Naive thymus-derived CD4-positive, alpha-beta T cell (primary cell): ENCODE results near the gene LRRC31. TPM values are rescaled to one million over a fixed set of nuclear protein-coding genes. Genes with fewer than 3 reads are reported as not detected.

ENCODE experiments used
- ATAC-seq: fragments of 150-1000 bp; cut with Tn5 transposase; 2 replicates; pipeline ENCODE4 v1.10.0; 2021; ENCODE audit warnings: mild to moderate bottlenecking, moderate library complexity
- CTCF ChIA-PET: fragments of 350-600 bp; sonication (Branson Sonifier 250); formaldehyde crosslinking; loops from one replicate; lab custom pipeline; 2021; ENCODE audit warnings: antibody characterized with exemption; lab: Charles Lee
- POLR2A ChIA-PET: fragments of 350-600 bp; sonication (Branson Sonifier 250); formaldehyde crosslinking; loops from one replicate; lab custom pipeline; 2021; ENCODE audit warnings: antibody characterized with exemption, inconsistent platforms; lab: Charles Lee
- DNase-seq, 9 donors: peaks; one replicate each; pipeline versions ENCODE4 v3.0.0 to v3.0.0-alpha.2; 2020 to 2022; ENCODE audit warnings: mixed read lengths in 1 of 9
- H3K27ac ChIP-seq: one replicate; pipeline ENCODE4 v1.7.0; 2013; ENCODE audit warnings: mild to moderate bottlenecking, low read depth, low read length, moderate library complexity
- H3K27me3 ChIP-seq, 2 donors: one replicate each; pipeline ENCODE4 v1.7.0; 2013; ENCODE audit warnings: low read length in 2 of 2, mild to moderate bottlenecking in 2 of 2, moderate library complexity in 2 of 2; ENCODE audit not compliant: control insufficient read depth in 2 of 2, insufficient read depth in 2 of 2
- H3K36me3 ChIP-seq, 3 experiments: 1 replicate in 2 of 3; 2 replicates in 1 of 3; pipeline ENCODE4 v1.7.0; 2013; ENCODE audit warnings: low read length in 3 of 3, mild to moderate bottlenecking in 3 of 3, moderate library complexity in 1 of 3; ENCODE audit not compliant: insufficient read depth in 3 of 3, control insufficient read depth in 2 of 3
- H3K4me1 ChIP-seq, 2 donors: one replicate each; pipeline ENCODE4 v1.7.0; 2013; ENCODE audit warnings: low read length in 2 of 2, mild to moderate bottlenecking in 2 of 2, moderate library complexity in 1 of 2; ENCODE audit not compliant: control insufficient read depth in 2 of 2, insufficient read depth in 2 of 2
- H3K4me3 ChIP-seq: 2 replicates; pipeline ENCODE4 v1.7.0; 2013; ENCODE audit warnings: mild to moderate bottlenecking, low read length
- H3K9me3 ChIP-seq, 3 experiments: 1 replicate in 2 of 3; 2 replicates in 1 of 3; pipeline ENCODE4 v1.7.0; 2013; ENCODE audit warnings: low read length in 3 of 3; ENCODE audit not compliant: control insufficient read depth in 2 of 3
- H3K27ac Mint-ChIP-seq, 9 donors: one replicate each; pipeline ENCODE4 v1.8.0; 2020 to 2022; ENCODE audit warnings: mixed read lengths in 9 of 9, mild to moderate bottlenecking in 8 of 9, moderate library complexity in 5 of 9, inconsistent platforms in 2 of 9
- H3K27me3 Mint-ChIP-seq, 5 donors: one replicate each; pipeline ENCODE4 v1.8.0; 2021 to 2022; ENCODE audit warnings: mixed read lengths in 5 of 5, mild to moderate bottlenecking in 1 of 5
- H3K36me3 Mint-ChIP-seq, 5 donors: one replicate each; pipeline ENCODE4 v1.8.0; 2020 to 2022; ENCODE audit warnings: mixed read lengths in 5 of 5, mild to moderate bottlenecking in 3 of 5, inconsistent platforms in 1 of 5
- H3K4me1 Mint-ChIP-seq, 7 donors: one replicate each; pipeline ENCODE4 v1.8.0; 2020 to 2022; ENCODE audit warnings: mixed read lengths in 7 of 7, mild to moderate bottlenecking in 3 of 7, inconsistent platforms in 1 of 7
- H3K4me3 Mint-ChIP-seq, 10 donors: one replicate each; pipeline ENCODE4 v1.8.0; 2020 to 2022; ENCODE audit warnings: mild to moderate bottlenecking in 10 of 10, mixed read lengths in 10 of 10, moderate library complexity in 6 of 10, inconsistent platforms in 2 of 10
- H3K9me3 Mint-ChIP-seq, 11 donors: one replicate each; pipeline ENCODE4 v1.8.0; 2020 to 2022; ENCODE audit warnings: mixed read lengths in 11 of 11, mild to moderate bottlenecking in 4 of 11, inconsistent platforms in 1 of 11, moderate library complexity in 1 of 11
- intact Hi-C, 2 donors: fragments of 100-400 bp; cut with micrococcal nuclease; formaldehyde crosslinking; loops; one replicate each; pipeline ENCODE4 v1.15.1; 2023
- polyA plus RNA-seq, 2 donors: library from polyadenylated mRNA; unstranded; fragments of 300-500 nt; fragmentation: Illumina TruSeq; gene quantifications; one replicate each; pipeline ENCODE4 v1.2.3, GENCODE V29; 2021
- total RNA-seq, 6 experiments: library from RNA in 5 of 6; stranded (reverse) in 5 of 6; gene quantifications; 1 replicate in 5 of 6; 2 replicates in 1 of 6; pipeline ENCODE4 v1.2.3 and lab custom pipeline; 2021 to 2026

LRRC31 gene
- total and polyA plus RNA-seq, 7 experiments from 2014 or later: not detected

DNA sequence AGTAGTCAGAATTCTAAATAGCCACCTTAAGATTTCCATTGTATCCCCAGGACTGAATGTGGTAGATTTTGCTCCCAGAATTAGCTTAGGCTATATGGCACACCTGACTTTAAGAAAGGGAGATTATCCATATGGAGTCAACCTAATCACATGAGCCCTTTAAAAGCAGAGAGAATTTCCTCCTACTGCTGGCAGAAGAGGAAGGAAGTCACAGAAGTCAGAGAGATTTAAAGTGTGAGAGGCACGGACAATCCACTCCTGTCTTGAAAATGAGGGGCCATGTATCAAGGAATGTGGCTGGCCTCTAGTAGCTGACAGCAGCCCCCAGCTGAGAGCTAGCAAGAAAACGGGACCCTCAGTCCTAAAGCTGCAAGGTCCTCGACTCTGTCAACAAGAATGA, 26.8 kb downstream of the LRRC31 start:
- Mint-ChIP-seq H3K9me3 (no peaks in the 10 kb centered on the region), H3K27me3 (peaks cover 6 to 28% (median 13%) of the 10 kb centered on the region in 5 donors), H3K36me3 (peaks cover 0 to 3% (median 0%) of the 10 kb centered on the region in 5 donors), H3K27ac (no peak overlapping the region), H3K4me3 (no peak overlapping the region), H3K4me1 (peaks cover 0 to 4% (median 0%) of the 10 kb centered on the region in 7 donors)
- ATAC-seq (no peak), DNase-seq (no peak)
- H3K4me3 ChIP-seq: no peak overlapping the region
- no peaks in the 10 kb centered on the region for H3K9me3 ChIP-seq
- intact Hi-C loops: no loop called here
- ChIA-PET CTCF (interaction anchor here (0.9 kb wide), 1 partner anchor 82 kb away, joined by 3 read pairs; no protein-coding TSS in a partner anchor), POLR2A (no interaction called here)
- H3K27ac ChIP-seq: no peak overlapping the region
- no peaks in the 10 kb centered on the region for H3K4me1 ChIP-seq
- H3K27me3 ChIP-seq: no peaks in the 10 kb centered on the region
- no peaks in the 10 kb centered on the region for H3K36me3 ChIP-seq

DNA sequence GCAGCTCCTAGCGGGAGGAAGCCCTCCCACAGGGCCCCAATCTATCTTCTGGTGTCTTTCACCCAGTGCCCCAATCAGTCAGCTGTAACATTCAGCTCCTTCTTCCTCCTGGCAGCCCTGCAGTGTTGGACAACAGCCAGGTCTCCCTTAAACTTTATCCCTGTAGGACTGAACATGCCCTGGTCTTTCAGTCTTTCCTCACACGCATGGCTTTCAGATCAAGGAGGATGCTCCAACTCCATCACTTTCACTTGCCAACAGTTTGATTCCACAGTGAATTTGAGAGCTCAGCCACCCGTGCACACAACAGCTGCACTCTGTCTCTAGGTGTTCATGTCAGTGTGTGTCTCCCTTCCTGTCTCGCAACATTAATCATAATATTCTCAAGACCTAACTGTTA, 28.6 kb downstream of the LRRC31 start:
- Histone ChIP-seq H3K4me3 (no peak overlapping the region), H3K27ac (no peak overlapping the region), H3K36me3 (no peaks in the 10 kb centered on the region), H3K4me1 (no peaks in the 10 kb centered on the region), H3K9me3 (no peaks in the 10 kb centered on the region), H3K27me3 (no peaks in the 10 kb centered on the region)
- no peaks in the 10 kb centered on the region for H3K9me3 Mint-ChIP-seq
- ChIA-PET CTCF (interaction anchor here (0.6 kb wide), 1 partner anchor 131 kb away, joined by 3 read pairs; no protein-coding TSS in a partner anchor), POLR2A (no interaction called here)
- H3K4me3 Mint-ChIP-seq: no peak overlapping the region
- H3K27ac Mint-ChIP-seq: no peak overlapping the region
- peaks cover 0 to 4% (median 0%) of the 10 kb centered on the region in 7 donors for H3K4me1 Mint-ChIP-seq
- peaks cover 6 to 24% (median 9%) of the 10 kb centered on the region in 5 donors for H3K27me3 Mint-ChIP-seq
- DNase-seq (no peak), ATAC-seq (no peak)
- peaks cover 0 to 3% (median 0%) of the 10 kb centered on the region in 5 donors for H3K36me3 Mint-ChIP-seq
- intact Hi-C loops: no loop called here

DNA sequence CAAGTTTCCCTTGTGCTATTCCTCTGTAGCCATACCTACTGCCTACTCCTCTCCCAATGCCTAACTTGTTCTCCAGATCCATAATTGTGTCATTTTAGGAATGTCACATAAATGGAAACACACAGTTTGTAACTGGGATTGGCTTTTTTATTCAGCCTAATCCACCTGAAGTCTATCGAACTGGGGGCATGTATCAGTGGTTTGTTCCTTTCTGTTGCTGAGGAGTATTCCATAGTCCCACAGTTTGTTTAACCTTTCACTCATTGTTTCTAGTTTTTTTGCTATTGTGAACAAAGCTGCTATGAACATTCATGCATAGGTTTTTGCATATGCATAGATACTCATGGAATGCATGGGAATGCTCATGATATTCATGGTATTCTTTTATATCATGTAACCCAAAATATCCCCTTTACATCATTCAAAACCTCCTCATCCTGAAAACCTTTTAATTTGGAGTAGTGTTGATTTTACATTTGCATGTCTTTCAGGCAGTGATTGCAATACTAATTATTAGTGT, 31.2 kb downstream of the LRRC31 start:
- Histone ChIP-seq H3K4me1 (no peaks in the 10 kb centered on the region), H3K9me3 (no peaks in the 10 kb centered on the region), H3K27me3 (no peaks in the 10 kb centered on the region), H3K4me3 (no peak overlapping the region), H3K27ac (no peak overlapping the region), H3K36me3 (no peaks in the 10 kb centered on the region)
- DNase-seq (no peak), ATAC-seq (no peak)
- Mint-ChIP-seq H3K4me3 (no peak overlapping the region), H3K9me3 (no peaks in the 10 kb centered on the region), H3K4me1 (peaks cover 0 to 4% (median 0%) of the 10 kb centered on the region in 7 donors), H3K36me3 (peaks cover 0 to 3% (median 0%) of the 10 kb centered on the region in 5 donors), H3K27ac (no peak overlapping the region), H3K27me3 (peaks cover 6 to 20% (median 9%) of the 10 kb centered on the region in 5 donors)
- ChIA-PET POLR2A (no interaction called here), CTCF (no interaction called here)
- intact Hi-C loops: no loop called here

DNA sequence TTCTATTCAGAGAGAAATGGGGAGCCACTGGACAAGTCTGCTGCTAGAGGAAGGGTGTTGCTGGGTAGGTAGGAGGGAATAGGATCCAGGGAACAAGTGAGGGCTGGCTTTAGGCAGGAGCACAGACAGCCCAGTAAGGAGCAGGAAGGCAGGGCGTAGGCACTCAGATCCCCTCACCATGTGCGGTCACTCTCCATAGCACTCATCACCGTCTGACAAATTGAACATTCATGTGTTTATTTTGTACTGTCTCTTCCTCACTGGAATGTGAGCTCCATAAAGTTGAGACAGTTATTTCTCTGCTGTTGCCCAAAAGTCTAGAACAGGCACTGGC, 32.8 kb downstream of the LRRC31 start:
- Histone ChIP-seq H3K4me1 (no peaks in the 10 kb centered on the region), H3K9me3 (no peaks in the 10 kb centered on the region), H3K4me3 (no peak overlapping the region), H3K27me3 (no peaks in the 10 kb centered on the region), H3K36me3 (no peaks in the 10 kb centered on the region), H3K27ac (no peak overlapping the region)
- intact Hi-C loops: no loop called here
- peaks cover 0 to 3% (median 0%) of the 10 kb centered on the region in 5 donors for H3K36me3 Mint-ChIP-seq
- DNase-seq (no peak), ATAC-seq (no peak)
- peaks cover 6 to 19% (median 9%) of the 10 kb centered on the region in 5 donors for H3K27me3 Mint-ChIP-seq
- CTCF ChIA-PET: no interaction called here
- H3K4me1 Mint-ChIP-seq: peaks cover 0 to 4% (median 0%) of the 10 kb centered on the region in 7 donors
- H3K27ac Mint-ChIP-seq: no peak overlapping the region
- H3K9me3 Mint-ChIP-seq: no peaks in the 10 kb centered on the region
- H3K4me3 Mint-ChIP-seq: no peak overlapping the region
- POLR2A ChIA-PET: no interaction called here

DNA sequence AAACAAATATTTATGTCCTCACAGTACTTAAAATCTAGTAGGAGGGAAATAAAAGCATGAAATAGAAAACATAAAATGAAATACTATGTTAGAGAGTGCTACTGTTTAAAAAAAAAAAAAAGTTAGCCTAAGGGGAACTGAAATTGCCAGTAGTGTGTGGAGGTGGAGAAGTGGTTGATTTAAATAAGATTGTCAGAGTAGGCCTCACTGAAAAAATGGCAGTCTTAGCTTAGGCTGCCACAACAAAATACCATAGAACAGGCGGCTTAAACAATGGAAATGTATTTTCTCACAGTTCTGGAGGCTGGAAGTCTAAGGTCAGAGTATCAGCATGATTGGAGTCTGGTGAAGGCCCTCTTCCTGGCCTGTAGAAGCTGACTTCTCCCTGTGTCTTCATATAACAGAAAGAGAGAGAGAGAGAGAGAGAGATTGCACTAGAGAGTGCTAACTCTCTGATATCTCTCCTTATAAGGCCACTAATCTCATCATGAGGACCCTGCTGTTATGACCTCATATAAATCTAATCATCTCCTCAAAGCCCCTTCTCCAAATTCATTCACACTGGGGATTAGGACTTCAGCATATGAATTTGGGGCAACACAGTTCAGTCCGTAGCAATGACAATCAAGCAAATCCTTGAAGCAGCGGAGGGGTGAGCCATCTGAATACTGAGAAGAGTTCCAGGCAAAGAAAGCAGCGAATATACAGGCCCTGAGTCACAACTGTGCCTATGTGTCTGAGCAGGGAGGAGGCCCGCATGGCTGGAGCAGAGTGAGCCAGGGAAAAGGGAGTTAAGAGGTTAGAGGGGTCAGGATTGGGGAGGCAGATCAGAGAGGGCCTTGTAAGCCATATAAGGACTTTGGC, 33.4 kb downstream of the LRRC31 start:
- ChIA-PET CTCF (interaction anchor here (0.6 to 0.7 kb wide), 2 partner anchors 11 to 146 kb away, joined by 3 to 8 read pairs; no protein-coding TSS in a partner anchor), POLR2A (no interaction called here)
- intact Hi-C loops: no loop called here
- no peak for DNase-seq
- H3K27me3 Mint-ChIP-seq: peaks cover 6 to 19% (median 8%) of the 10 kb centered on the region in 5 donors
- H3K4me3 Mint-ChIP-seq: no peak overlapping the region
- H3K27me3 ChIP-seq: no peaks in the 10 kb centered on the region
- H3K4me3 ChIP-seq: no peak overlapping the region
- H3K36me3 ChIP-seq: no peaks in the 10 kb centered on the region
- H3K36me3 Mint-ChIP-seq: peaks cover 0 to 2% (median 0%) of the 10 kb centered on the region in 5 donors
- no peak overlapping the region for H3K27ac ChIP-seq
- H3K4me1 Mint-ChIP-seq: peaks cover 0 to 4% (median 0%) of the 10 kb centered on the region in 7 donors
- H3K9me3 Mint-ChIP-seq: no peaks in the 10 kb centered on the region
- peak overlapping the region in 1 of 9 donors; percentile 1 for H3K27ac Mint-ChIP-seq
- ATAC-seq: peak; percentile 24
- no peaks in the 10 kb centered on the region for H3K4me1 ChIP-seq
- no peaks in the 10 kb centered on the region for H3K9me3 ChIP-seq

DNA sequence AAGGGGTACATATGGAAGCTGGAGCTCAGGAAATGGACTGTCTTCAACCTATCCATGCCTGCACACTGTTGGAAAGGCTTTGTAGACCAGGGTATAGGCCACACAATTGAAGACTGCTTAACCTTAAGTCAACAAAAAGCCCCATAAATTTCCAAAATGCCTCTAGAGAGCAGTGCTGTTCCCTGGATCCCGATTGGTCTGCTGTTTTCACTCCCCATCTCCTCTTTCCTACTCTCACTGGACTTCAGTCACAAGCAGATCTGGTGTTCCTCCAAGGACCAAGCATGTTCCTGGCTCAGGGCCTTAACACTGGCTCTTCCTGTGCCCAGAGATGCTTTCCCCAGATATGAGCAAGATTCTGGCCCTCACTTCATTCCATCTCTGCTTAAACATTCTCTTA, 34.2 kb downstream of the LRRC31 start:
- Mint-ChIP-seq H3K27ac (no peak overlapping the region), H3K36me3 (no peaks in the 10 kb centered on the region), H3K4me1 (peaks cover 0 to 3% (median 0%) of the 10 kb centered on the region in 7 donors), H3K9me3 (no peaks in the 10 kb centered on the region), H3K27me3 (peaks cover 4 to 12% (median 4%) of the 10 kb centered on the region in 5 donors), H3K4me3 (no peak overlapping the region)
- Histone ChIP-seq H3K4me1 (no peaks in the 10 kb centered on the region), H3K4me3 (no peak overlapping the region), H3K36me3 (no peaks in the 10 kb centered on the region), H3K27me3 (no peaks in the 10 kb centered on the region), H3K9me3 (no peaks in the 10 kb centered on the region), H3K27ac (no peak overlapping the region)
- intact Hi-C loops: no loop called here
- no peak for DNase-seq
- ChIA-PET CTCF (interaction anchor here (0.7 kb wide), 1 partner anchor 10 kb away, joined by 3 read pairs; no protein-coding TSS in a partner anchor), POLR2A (no interaction called here)
- ATAC-seq: no peak
